NOMO-1 treated with DMSO at 0.1 percent for 48 hours (cell line): Measurements from ENCODE around the gene SLC25A10.
A peak's percentile ranks its signal among the peaks of the same experiment; 100 is the strongest.
"Not testable (repeated sequence)": the region's sequence is repeated elsewhere in the genome, so short reads cannot be mapped to it uniquely, and the experiment has no call there.

Source experiments
- DNase-seq: peaks from one replicate; lab custom pipeline; 2025; ENCODE audit not compliant: unreplicated experiment; lab: John Stamatoyannopoulos, UW

Gene SLC25A10

DNA sequence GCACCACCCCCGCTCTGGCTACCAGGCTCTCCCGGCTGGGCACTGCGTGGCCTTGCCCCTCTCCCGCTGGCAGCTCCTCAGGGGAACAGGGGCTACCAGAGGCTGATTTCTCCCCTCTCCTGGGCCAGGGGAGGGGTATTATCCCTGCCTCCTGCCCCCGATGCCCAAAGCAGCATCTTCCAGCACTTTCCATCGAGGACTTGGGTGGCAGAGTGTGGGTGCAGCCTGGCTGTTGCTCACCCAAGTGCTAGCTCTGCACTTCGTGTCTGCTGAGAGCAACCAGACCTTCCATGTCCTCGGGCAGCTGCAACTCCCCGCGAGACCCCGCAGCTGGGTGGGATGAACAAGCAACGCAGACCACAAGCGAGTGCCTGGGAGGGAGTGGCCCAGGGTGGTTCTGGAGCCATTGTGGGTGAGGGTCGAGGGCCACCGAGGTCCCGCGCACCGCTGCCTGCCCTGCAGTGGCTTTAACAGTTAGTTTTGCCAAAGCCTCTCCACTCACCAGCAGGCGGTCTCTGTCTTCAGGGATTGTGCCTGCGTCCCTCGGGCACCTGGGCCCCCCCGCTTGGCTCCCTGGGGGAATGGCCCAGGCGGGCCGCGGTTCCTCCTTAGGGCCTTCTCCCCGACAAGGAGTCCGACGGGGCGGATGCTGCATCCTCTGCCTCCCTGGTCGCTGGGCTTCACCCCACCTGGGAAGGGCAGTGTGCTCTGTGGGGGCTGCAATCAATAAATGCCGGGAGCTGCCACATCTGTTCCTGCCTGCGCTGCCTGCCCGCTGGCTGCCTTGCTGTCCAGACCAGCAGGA lies 8.4 kb downstream of the SLC25A10 start:
- DNase-seq: no peak

DNA sequence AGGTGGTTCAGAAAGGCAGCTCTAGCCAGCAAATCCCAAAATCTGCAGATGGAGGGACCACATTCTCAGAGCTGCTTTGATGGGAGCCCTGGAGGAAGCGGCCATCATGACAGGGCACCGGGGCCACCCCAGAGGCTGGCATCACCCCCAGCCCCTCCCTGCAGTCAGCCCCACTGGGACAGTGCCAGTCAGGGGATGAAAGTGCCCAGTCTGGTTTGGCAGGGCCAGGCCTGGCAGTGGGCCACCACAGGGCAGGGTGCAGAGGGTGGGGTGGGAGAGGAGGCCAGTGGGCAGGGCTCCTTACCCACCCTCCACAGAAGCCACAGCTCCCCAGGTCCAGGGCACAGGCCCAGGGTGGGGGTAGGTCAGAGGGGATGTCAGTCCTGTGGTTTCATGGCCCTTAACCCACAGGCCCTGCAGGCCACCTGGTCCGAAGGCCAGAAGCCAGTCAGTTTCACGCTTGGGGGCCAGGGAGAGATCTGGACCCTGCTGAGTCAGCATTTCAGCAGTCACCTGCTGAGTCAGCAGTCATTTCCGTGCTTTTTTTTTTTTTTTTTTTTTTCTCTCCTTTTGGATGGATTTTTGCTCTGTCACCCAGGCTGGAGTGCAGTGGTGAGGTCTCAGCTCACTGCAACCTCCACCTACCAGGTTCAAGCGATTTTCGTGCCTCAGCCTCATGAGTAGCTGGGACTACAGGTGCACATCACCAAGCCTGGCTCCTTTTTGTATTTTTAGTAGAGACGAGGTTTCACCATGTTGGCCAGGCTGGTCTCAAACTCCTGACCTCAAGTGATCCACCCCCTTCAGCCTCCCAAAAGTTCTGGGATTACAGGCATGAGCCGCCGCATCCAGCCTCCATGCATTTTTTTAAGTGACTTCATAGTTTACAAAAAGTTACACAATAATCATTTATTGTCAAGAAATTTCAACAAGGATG lies 10.4 kb downstream of the SLC25A10 start:
- DNase-seq: no peak

DNA sequence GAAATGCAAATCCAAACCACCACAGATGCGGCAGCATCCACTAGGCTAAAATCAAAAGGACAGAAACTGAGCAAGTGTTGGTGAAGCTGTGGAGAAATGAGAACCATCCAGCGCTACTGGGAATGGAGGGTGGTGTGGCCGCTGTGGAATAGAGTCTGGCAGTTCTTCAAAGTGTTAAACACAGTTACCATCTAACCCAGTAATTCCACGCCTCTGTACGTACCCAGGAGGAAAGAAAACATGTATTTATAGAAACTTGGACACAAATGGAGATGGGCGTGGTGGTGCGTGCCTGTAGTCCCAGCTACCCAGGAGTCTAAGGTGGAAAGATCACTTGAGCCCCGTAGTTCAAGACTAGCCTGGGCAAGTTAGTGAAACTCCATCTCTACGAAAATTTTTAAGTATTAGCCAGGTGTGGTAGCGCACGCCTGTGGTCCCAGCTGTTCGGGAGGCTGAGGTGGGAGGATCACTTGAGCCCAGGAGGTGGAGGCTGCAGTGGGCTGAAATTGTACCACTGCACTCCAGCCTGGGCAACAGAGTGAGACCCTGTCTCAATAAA lies 11.6 kb downstream of the SLC25A10 start:
- DNase-seq: no peak

- DNase-seq: no peak
Measured at GRCh38 chr17:81725439-81725838, 13.4 kb downstream of the SLC25A10 start.

GRCh38 chr17:81726004-81726403 lies 13.9 kb downstream of the SLC25A10 start:
- DNase-seq: no peak

DNA sequence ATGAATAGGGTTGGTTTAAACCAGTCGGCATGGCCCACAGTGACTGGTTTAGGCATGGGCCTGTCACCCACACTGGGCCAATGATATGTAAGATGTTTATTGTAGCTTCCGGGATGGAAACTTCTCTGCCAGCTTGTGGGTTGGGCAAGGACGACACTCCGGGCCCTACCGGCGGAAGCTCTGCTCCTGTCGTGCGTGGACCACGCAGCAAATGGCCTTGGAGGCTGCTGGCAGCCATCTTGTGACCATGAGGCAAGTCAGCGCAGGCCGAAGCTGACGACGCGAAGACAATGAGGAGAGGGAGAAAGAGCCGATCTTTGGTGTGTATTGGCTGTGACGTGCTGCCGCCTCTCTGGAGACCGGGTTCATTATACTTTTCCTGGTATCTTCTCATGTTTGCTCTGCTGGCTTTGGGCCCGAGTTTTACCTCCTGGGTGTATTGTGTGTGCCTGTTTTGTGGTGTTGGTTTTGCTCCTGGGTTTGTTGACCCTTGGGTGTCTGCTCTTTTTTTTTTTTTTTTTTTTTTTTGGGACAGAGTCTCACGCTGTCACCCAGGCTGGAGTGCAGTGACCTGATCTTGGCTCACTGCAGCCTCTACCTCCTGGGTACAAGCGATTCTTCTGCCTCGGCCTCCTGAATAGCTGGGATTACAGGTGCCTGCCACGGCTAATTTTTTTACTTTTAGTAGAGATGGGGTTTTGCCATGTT lies 15.4 kb downstream of the SLC25A10 start:
- DNase-seq: no peak

DNA sequence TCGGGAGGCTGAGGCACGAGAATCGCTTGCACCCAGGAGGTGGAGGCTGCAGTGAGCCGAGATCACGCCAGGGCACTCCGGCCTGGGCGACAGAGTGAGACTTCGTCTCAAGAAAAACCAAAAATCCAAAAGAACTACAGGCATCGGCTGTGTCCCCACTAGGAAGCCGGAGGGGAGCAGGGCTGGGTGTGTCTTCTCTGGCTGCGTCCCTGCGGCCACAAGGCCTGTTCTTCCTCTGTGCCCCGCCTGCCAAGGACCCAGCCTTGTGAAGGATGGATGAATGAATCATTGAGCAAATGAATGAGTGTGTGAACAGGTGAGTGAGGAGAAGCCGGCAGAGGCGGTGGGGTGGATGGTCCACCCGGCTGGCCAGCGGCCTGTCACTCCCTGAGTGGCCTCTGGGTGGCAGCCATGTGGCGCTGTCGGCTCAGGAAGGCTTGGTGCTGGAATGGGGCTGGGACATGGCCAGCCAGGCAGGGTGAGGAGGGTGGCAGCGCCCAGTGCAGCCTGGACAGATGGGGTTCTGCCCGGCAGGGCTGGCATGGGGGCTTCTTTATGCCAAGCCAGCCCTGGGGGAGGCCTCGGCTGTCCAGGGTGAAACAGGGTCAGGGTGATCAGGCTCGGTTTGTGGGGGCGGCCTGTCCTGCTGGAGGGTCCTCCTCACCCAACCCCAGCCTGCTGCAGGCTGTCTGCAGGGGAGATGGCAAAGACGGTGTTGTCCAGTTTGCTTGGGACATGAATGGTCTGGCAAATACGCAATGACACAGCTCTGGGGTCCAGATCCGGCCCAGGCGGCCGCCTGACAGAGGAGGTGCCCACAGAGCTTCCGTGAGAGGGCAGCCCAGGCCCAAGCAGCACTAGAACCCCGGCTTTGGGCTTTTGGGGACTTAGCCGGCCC lies 21.7 kb downstream of the SLC25A10 start:
- DNase-seq: peak; percentile 67

DNA sequence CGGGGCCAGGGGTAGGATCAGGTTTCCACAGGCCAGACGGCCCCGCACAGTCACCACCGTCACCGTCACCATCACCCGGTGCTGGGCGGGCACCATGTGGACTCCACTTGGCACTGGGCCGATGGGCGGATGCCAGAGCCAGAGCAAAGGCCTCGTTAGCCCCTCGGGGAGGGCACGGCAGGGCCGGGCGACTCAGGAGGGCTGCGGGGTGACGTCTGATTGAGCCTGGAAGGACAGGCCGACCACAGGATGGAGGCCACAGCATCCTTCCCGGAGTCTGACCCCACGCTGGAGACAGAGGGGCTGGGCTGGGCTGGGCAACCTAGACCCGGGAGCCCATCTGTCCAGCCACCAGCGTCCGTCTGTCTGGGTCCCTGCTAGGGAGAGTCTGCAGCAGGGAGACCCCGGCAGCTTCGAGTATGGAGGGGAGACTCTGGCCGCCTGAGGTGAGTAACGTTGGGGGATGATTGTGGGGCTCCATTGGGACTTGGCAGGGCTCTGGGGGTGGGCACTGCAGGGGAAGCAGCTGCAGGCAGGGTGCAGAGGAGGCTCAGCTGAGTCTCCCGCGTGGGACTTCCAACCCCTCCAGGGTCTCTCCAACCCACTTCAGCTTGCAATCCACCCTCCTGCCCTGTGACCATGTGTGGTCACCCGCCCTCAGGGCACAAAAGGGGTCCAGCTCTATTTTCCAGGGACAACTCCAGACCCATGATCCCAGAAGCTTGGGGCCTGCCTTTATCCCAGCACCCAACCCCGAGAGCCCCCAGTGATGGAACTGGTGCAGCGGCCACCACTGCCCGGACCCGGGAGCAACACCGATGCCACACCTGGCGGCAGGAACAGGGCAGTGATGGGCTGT lies 22.6 kb downstream of the SLC25A10 start:
- DNase-seq: no peak

DNA sequence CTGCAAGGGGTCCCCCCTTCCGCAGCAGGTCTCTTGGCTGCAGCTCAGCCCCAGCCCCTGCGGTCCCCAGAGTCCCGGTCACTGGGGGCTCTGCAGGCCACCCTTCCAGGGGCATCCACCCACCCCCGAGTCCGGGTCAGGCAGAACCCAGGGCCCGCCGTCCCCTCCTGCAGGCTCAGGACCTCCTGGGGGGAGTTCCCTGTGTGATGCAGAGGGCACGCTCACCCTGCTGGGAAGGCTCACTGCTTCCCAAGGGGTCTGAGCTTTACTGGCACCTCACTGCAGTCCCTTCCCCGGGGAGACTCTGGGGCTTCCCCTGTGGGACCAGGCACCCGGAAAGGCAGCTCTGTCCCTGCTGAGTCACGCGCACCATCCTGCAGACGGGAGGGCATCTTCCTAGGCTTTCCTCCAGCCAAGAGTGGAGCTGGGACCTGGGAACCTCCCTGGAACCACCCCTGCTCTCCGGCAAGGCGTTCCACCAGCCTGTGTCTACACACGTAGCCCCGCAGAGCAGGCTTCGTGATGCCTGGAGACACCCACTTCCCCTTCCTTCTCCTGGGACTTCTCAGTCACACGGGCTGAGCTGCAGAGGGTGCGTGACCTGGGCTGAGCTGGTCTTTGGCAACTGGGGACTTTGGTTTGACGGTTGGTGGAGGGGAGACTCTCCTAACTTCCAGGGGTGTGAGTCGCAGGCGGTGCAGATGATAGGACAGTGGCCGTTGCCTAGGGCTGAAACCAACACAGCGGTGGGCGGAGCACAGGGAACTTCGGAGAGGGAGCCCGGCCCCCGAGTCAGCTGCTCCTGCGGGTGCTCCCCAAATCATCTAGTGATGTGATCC lies 23.4 kb downstream of the SLC25A10 start:
- peak; percentile 99 for DNase-seq

DNA sequence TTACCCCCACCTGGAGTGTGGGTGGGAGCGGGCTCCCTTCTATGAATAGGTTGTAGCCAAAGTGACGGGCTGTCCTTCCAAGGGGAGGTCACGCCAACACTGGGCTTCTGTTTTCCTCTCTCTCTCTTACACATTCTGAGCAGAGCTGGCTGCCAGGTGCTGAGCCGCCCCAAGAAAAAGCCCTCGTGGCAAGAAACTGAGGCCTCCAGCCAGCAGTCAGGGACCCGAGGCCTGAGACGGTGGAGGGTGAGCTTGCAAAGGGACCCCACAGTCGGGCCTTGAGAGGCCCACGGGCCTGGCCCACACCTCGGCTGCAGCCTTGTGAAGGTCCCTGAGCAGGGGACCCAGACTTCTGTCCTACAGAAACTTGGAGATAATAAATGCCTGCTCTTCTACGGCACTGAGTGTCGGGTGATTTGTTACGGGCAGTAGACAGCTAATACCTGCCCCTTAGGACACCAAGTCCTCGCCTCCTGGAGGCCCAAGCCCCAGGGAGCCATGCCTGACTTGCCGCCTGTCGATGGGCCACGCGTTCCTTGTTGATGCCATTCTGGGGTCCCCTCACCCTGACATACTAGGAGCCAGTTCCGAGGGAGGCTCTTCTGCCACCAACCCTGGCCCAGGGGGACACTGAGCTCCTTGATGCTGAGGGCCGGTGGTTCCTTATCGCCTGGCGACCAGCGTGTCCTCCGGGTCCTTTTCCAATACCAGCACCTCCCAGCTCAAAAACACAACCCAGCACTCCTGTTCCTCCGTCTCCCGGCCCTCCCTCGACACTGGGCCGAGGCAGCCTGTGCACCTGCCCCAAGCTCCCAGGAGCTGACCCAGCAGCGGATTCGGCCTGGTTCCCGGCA lies 26.1 kb downstream of the SLC25A10 start:
- no peak for DNase-seq

GRCh38 chr17:81738801-81739393 lies 26.8 kb downstream of the SLC25A10 start:
- DNase-seq: no peak

GRCh38 chr17:81739593-81739992 lies 27.5 kb downstream of the SLC25A10 start:
- DNase-seq: not testable (repeated sequence)

GRCh38 chr17:81740395-81740961 lies 28.4 kb downstream of the SLC25A10 start:
- DNase-seq: no peak

DNA sequence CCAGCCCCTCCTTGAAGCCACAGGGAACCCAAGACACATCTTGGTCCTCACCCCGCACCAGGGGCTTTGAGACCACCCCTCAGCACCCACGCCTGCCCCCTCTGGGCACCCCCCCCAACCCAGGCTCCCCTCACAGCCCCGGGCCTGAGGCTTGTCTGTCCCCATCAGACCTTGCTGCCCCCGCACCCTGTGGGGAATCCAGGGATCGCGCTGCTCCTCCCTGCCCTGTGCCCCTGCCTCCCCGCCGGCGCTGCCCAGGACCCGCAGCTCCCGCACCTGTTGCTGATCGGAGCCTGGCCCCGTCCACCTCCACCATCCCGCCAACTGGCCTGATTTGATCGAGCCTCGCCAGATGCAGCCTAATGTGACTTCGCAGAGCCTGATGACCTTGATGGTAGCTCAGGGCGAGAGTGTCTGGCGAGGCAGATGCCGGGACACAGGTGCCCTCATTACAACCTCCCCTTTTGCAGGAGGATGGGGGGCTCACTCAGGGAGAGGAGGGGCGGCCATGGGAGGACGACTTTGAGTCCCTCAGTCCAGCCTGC lies 29.0 kb downstream of the SLC25A10 start:
- DNase-seq: no peak

DNA sequence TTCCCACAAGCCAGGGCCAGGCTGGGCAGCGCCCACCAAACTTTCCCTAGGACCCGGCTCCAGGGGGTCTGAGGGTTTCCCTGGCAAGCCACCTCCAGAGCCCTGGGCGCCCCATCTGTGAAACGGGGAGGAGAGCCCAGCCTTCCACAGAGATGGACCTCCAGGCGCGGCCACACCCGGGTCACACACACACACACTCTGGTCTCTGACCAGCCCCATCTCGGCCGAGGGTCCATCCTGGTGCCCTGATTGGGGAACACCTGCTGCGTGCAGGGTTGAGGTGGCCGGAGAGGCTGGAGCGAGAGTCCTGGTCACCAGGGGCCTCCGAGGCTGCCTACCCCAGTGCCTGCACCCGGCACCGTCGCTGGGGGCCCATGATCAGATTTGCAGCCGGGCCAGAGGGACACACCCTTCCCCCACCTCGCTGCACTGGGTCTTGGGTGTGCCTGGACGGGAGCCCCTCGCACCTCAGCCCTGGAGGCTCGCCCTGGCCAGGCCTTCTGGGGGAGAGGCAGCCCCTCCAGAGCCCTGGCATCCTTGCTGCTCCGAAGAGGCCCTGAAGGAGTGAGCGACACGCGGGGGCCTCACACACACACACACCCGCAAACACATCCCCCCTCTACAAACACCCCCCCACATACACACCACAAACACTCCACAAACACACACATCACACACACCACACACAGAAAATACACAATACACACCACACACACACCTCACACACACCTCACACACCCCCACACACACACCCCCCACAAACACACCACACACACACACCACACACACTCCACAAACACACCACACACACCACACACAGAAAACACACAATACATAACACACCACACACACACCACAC lies 29.7 kb downstream of the SLC25A10 start:
- DNase-seq: no peak
